Choroid plexus epithelial cell (primary cell): ENCODE measurements around the gene PLS1.
"Not testable (repeated sequence)": the region's sequence is repeated elsewhere in the genome, so short reads cannot be mapped to it uniquely, and the experiment has no call there.

ENCODE experiments used
- DNase-seq: peaks from one replicate; pipeline ENCODE4 v3.0.0-alpha.2; 2010; ENCODE audit warnings: low read depth
- H3K4me3 ChIP-seq: 2 replicates; pipeline ENCODE4 v1.5.1; 2011; ENCODE audit warnings: low read depth, mild to moderate bottlenecking, control low read depth, low read length, moderate library complexity
- CTCF ChIP-seq: conservative IDR thresholded peaks from 2 replicates; pipeline ENCODE4 v1.5.1; 2011; ENCODE audit warnings: low read depth, mild to moderate bottlenecking, control low read depth, inconsistent platforms, low read length, moderate library complexity

PLS1 gene

GRCh38 chr3:142586803-142587406 lies 9.3 kb upstream of the PLS1 start:
- peak; percentile 70 for TF ChIP-seq CTCF
- H3K4me3 ChIP-seq: no peak overlapping the region
- DNase-seq: peak; percentile 85

- DNase-seq: no peak
- no peak overlapping the region for H3K4me3 ChIP-seq
- no peak for TF ChIP-seq CTCF
Measured at GRCh38 chr3:142588703-142589102, 7.5 kb upstream of the PLS1 start.

GRCh38 chr3:142592268-142592667 lies 3.9 kb upstream of the PLS1 start:
- H3K4me3 ChIP-seq, DNase-seq: not testable (repeated sequence)

GRCh38 chr3:142595141-142595540 lies 1.1 kb upstream of the PLS1 start:
- H3K4me3 ChIP-seq: no peak overlapping the region
- no peak for DNase-seq
- TF ChIP-seq CTCF: no peak

GRCh38 chr3:142595581-142595950 lies 627 bp upstream of the PLS1 start:
- no peak for TF ChIP-seq CTCF
- H3K4me3 ChIP-seq: peak overlapping the region; percentile 70
- DNase-seq: peak; percentile 93

- H3K4me3 ChIP-seq: peak overlapping the region; percentile 70
- TF ChIP-seq CTCF: no peak
- no peak for DNase-seq
Measured at GRCh38 chr3:142596726-142597088, 514 bp downstream of the PLS1 start.

GRCh38 chr3:142597906-142598305 lies 1.7 kb downstream of the PLS1 start:
- no peak for DNase-seq
- no peak for TF ChIP-seq CTCF

More at GRCh38 chr3:142597906-142598305, 1.7 kb downstream of the PLS1 start:
- no peak overlapping the region for H3K4me3 ChIP-seq
